IMR-90 (cell line): ENCODE results near the gene PCBP1. TPM values are rescaled to one million over a fixed set of nuclear protein-coding genes. Genes with fewer than 3 reads are reported as not detected.

Experiments
- ATAC-seq: fragments of 200-7000 bp; cut with Tn5 transposase; 2 replicates; pipeline ENCODE4 v1.9.1; 2020; ENCODE audit warnings: low read depth, mild to moderate bottlenecking, moderate library complexity
- BruUV-seq: library from RNA; stranded (reverse); fragments of 400-500 nt; replicated peaks from 2 replicates; lab custom pipeline; 2021; lab: Mats Ljungman, UMichigan
- CTCF ChIA-PET: fragments of 300-600 bp; formaldehyde crosslinking; extraction: SDS; loops from one replicate; lab custom pipeline; 2021; ENCODE audit warnings: antibody characterized with exemption; lab: Yijun Ruan, JAX
- POLR2A ChIA-PET: fragments of 300-600 bp; sonication (Branson Sonifier 250); formaldehyde crosslinking; loops from one replicate; lab custom pipeline; 2022; ENCODE audit warnings: antibody characterized with exemption; ENCODE audit not compliant: unreplicated experiment; lab: Charles Lee
- DNase-seq: peaks from one replicate; pipeline ENCODE4 v3.0.0; 2013
- H2AFZ ChIP-seq: replicated peaks from 2 replicates; pipeline ENCODE3; 2013; ENCODE audit warnings: low read length, mild to moderate bottlenecking; ENCODE audit not compliant: poor library complexity
- H2AK5ac ChIP-seq: 2 replicates; pipeline ENCODE4 v1.6.1; 2013; ENCODE audit warnings: low read depth, low read length, inconsistent platforms
- H2AK9ac ChIP-seq: replicated peaks from 2 replicates; pipeline ENCODE3; 2013; ENCODE audit warnings: mild to moderate bottlenecking, low read depth, low read length, moderate library complexity; ENCODE audit not compliant: poor library complexity
- H2BK120ac ChIP-seq: 2 replicates; pipeline ENCODE4 v1.6.1; 2013; ENCODE audit warnings: low read depth, low read length, inconsistent platforms
- H2BK15ac ChIP-seq: 3 replicates; pipeline ENCODE4 v1.6.1; 2013; ENCODE audit warnings: low read depth, low read length, inconsistent platforms
- H2BK20ac ChIP-seq: 2 replicates; pipeline ENCODE4 v1.6.1; 2013; ENCODE audit warnings: low read depth, mild to moderate bottlenecking, inconsistent platforms, low read length, moderate library complexity
- H2BK5ac ChIP-seq: 2 replicates; pipeline ENCODE4 v1.6.1; 2013; ENCODE audit warnings: mild to moderate bottlenecking, low read depth, low read length, inconsistent platforms; ENCODE audit not compliant: poor library complexity, severe bottlenecking
- H3K14ac ChIP-seq: replicated peaks from 2 replicates; pipeline ENCODE4 v1.6.1; 2013; ENCODE audit warnings: low read depth, low read length, inconsistent platforms
- H3K18ac ChIP-seq: 2 replicates; pipeline ENCODE4 v1.6.1; 2013; ENCODE audit warnings: low read depth, low read length, control low read depth
- H3K23ac ChIP-seq: 2 replicates; pipeline ENCODE4 v1.6.1; 2013; ENCODE audit warnings: low read depth, low read length, inconsistent platforms
- H3K27ac ChIP-seq: 2 replicates; pipeline ENCODE4 v1.5.1; 2013; ENCODE audit warnings: mild to moderate bottlenecking, control low read depth, low read length; ENCODE audit not compliant: insufficient read depth
- H3K27me3 ChIP-seq: 2 replicates; pipeline ENCODE4 v1.6.1; 2013; ENCODE audit warnings: low read length; ENCODE audit not compliant: control insufficient read depth, insufficient read depth
- H3K36me3 ChIP-seq: 2 replicates; pipeline ENCODE4 v1.6.1; 2013; ENCODE audit warnings: low read length, mixed read lengths; ENCODE audit not compliant: control insufficient read depth, insufficient read depth
- H3K4ac ChIP-seq: 2 replicates; pipeline ENCODE4 v1.6.1; 2013; ENCODE audit warnings: low read depth, low read length, inconsistent platforms
- H3K4me1 ChIP-seq: 2 replicates; pipeline ENCODE4 v1.6.1; 2013; ENCODE audit warnings: low read length, mixed read lengths; ENCODE audit not compliant: control insufficient read depth, insufficient read depth
- H3K4me2 ChIP-seq: 2 replicates; pipeline ENCODE4 v1.6.1; 2013; ENCODE audit warnings: low read depth, mild to moderate bottlenecking, control low read depth, low read length, moderate library complexity
- H3K4me3 ChIP-seq: 2 replicates; pipeline ENCODE4 v1.5.1; 2013; ENCODE audit warnings: low read depth, mild to moderate bottlenecking, control low read depth, low read length, moderate library complexity; ENCODE audit not compliant: insufficient read depth
- H3K56ac ChIP-seq: 2 replicates; pipeline ENCODE4 v1.6.1; 2013; ENCODE audit warnings: low read length, inconsistent platforms; ENCODE audit not compliant: insufficient read depth; ENCODE audit errors: extremely low read depth
- H3K79me1 ChIP-seq, 2 experiments: 2 replicates each; pipeline ENCODE4 v1.6.1; 2013; ENCODE audit warnings: low read length in 2 of 2, inconsistent platforms in 1 of 2, low read depth in 1 of 2
- H3K9ac ChIP-seq: 2 replicates; pipeline ENCODE4 v1.6.1; 2013; ENCODE audit warnings: low read depth, low read length, control low read depth
- H3K9me1 ChIP-seq: 2 replicates; pipeline ENCODE4 v1.6.1; 2013; ENCODE audit warnings: low read length, inconsistent platforms; ENCODE audit not compliant: insufficient read depth
- H3K9me3 ChIP-seq: 2 replicates; pipeline ENCODE4 v1.6.1; 2013; ENCODE audit warnings: low read length; ENCODE audit not compliant: control insufficient read depth, insufficient read depth
- H4K20me1 ChIP-seq: 2 replicates; pipeline ENCODE4 v1.6.1; 2013; ENCODE audit warnings: low read length, inconsistent platforms; ENCODE audit not compliant: insufficient read depth
- H4K5ac ChIP-seq: 2 replicates; pipeline ENCODE4 v1.6.1; 2013; ENCODE audit warnings: mild to moderate bottlenecking, low read depth, low read length, control low read depth
- H4K8ac ChIP-seq, 2 experiments: 2 replicates each; pipeline ENCODE4 v1.6.1; 2013; ENCODE audit warnings: low read depth in 2 of 2, low read length in 2 of 2, control low read depth in 1 of 2, inconsistent platforms in 1 of 2
- H4K91ac ChIP-seq: 2 replicates; pipeline ENCODE4 v1.6.1; 2013; ENCODE audit warnings: low read depth, low read length, inconsistent platforms; ENCODE audit not compliant: insufficient read depth
- CTCF ChIP-seq: conservative IDR thresholded peaks from 2 replicates; pipeline ENCODE4 v1.5.1; 2012; ENCODE audit warnings: mild to moderate bottlenecking, low read depth, low read length, improper control_type of control experiment
- ELK1 ChIP-seq: fragments of 150-350 bp; IDR thresholded peaks from 2 replicates; pipeline ENCODE4 v1.6.1; 2016; ENCODE audit warnings: low read depth, mild to moderate bottlenecking, low read length, moderate library complexity, borderline replicate concordance
- MAFK ChIP-seq: IDR thresholded peaks from 2 replicates; pipeline ENCODE4 v1.6.1; 2012; ENCODE audit warnings: low read depth, low read length, improper control_type of control experiment
- MAZ ChIP-seq: IDR thresholded peaks from 2 replicates; pipeline ENCODE4 v1.6.1; 2012; ENCODE audit warnings: low read depth, mild to moderate bottlenecking, low read length, improper control_type of control experiment, moderate library complexity, borderline replicate concordance
- RAD21 ChIP-seq: IDR thresholded peaks from 2 replicates; pipeline ENCODE4 v1.6.1; 2012; ENCODE audit warnings: low read length, improper control_type of control experiment
- WGBS, 2 experiments: methylation state at CpG; one replicate each; pipeline versions ENCODE4 v1.1.5 to v1.1.7; 2013; ENCODE audit warnings: missing lambda C conversion rate in 2 of 2; ENCODE audit not compliant: insufficient read length in 1 of 2; ENCODE audit errors: extremely low coverage in 2 of 2; 5-methylcytosine and 5-hydroxymethylcytosine counted together
- dilution Hi-C: fragments of 300-500 bp; cut with HindIII; formaldehyde crosslinking; loops from one replicate; pipeline ENCODE4 v1.14.3; 2018; ENCODE audit warnings: low sequenced_read_pairs; ENCODE audit not compliant: unreplicated experiment
- in situ Hi-C: fragments of 300-500 bp; cut with MboI; formaldehyde crosslinking; loops from 3 replicates; pipeline ENCODE4 v1.14.3; 2019; ENCODE audit warnings: low sequenced_read_pairs, inconsistent platforms, mixed read lengths
- intact Hi-C: fragments of 100-400 bp; cut with micrococcal nuclease; formaldehyde crosslinking; loops from 2 replicates; pipeline ENCODE4 v1.10.0; 2022
- polyA plus RNA-seq, 3 experiments: library from polyadenylated mRNA; depleted of rRNA; stranded (reverse); fragments of >200 nt; gene quantifications; 2 replicates each; pipeline ENCODE4 v1.2.3, GENCODE V29; 2012; ENCODE audit warnings: low replicate concordance in 1 of 3
- total RNA-seq: library from RNA; depleted of rRNA; stranded (reverse); fragments of >200 nt; gene quantifications from 2 replicates; pipeline ENCODE4 v1.2.3, GENCODE V29; 2012

Gene PCBP1
- total and polyA plus RNA-seq, 2 of the 4 experiments (the other 2 are of a cell fraction), result 33.7 to 166 TPM

GRCh38 chr2:70111752-70112591, 24.7 kb downstream of the PCBP1 start:
- Histone ChIP-seq H3K18ac (peak overlapping the region; percentile 74), H3K4ac (peak overlapping the region; percentile 87), H4K91ac (peak overlapping the region; percentile 92), H3K4me3 (no peak overlapping the region), H2AK9ac (peak overlapping the region; percentile 56), H3K4me2 (peak overlapping the region; percentile 81), H4K20me1 (no peaks in the 10 kb centered on the region), H2BK120ac (peak overlapping the region; percentile 95), H2AFZ (peak overlapping the region; percentile 83), H4K5ac (peak overlapping the region; percentile 76), H3K27ac (peak overlapping the region; percentile 67), H3K9me1 (peaks cover 16% of the 10 kb centered on the region), H2BK15ac (peak overlapping the region; percentile 73; the same call in 2 of the 3 replicates), H3K79me1 (peaks cover 0 to 3% of the 10 kb centered on the region in 2 experiments; a peak in 1 of 4 replicates), H3K9me3 (no peaks in the 10 kb centered on the region), H3K14ac (peak overlapping the region; percentile 80), H3K36me3 (no peaks in the 10 kb centered on the region), H3K4me1 (peaks cover 26% of the 10 kb centered on the region), H2AK5ac (peak overlapping the region; percentile 94), H3K56ac (peak overlapping the region; percentile 69; the same call in 1 of the 2 replicates), H2BK5ac (peak overlapping the region; percentile 79), H2BK20ac (peak overlapping the region; percentile 83), H4K8ac (peak overlapping the region; percentile 64 to 90), H3K23ac (peak overlapping the region; percentile 73), H3K9ac (peak overlapping the region; percentile 20; the same call in 1 of the 2 replicates), H3K27me3 (no peaks in the 10 kb centered on the region)
- in situ Hi-C loops, result no loop called here
- 100% methylated on average over 1 of the region's 7 CpGs; no CpG with 5 or more reads in 1 of the 2 experiments for WGBS, 2 experiments
- ATAC-seq (peak; percentile 90), DNase-seq (peak; percentile 71)
- dilution Hi-C loops, result no loop called here
- intact Hi-C loops, result loop anchor here (2.0 kb wide), 1 partner anchor 17 kb away; no protein-coding TSS in a partner anchor
- ChIA-PET CTCF (no interaction called here), POLR2A (no interaction called here)
- no TSS peak for BruUV-seq
- TF ChIP-seq RAD21 (no peak), MAFK (no peak), ELK1 (no peak), CTCF (no peak), MAZ (no peak)
